HepG2 (cell line): ENCODE results near the gene CSE1L. TPM values are rescaled to one million over a fixed set of nuclear protein-coding genes. Genes with fewer than 3 reads are reported as not detected.
"Not testable (repeated sequence)": the region's sequence is repeated elsewhere in the genome, so short reads cannot be mapped to it uniquely, and the experiment has no call there.

Source experiments
- ATAC-seq: fragments of 200-7000 bp; cut with Tn5 transposase; 3 replicates; pipeline ENCODE4 v1.9.1; 2020; ENCODE audit warnings: mild to moderate bottlenecking, moderate library complexity
- BruUV-seq: library from RNA; stranded (reverse); fragments of 400-500 nt; replicated peaks from 2 replicates; lab custom pipeline; 2021; lab: Mats Ljungman, UMichigan
- CTCF ChIA-PET: fragments of 300-600 bp; formaldehyde crosslinking; extraction: SDS; loops from one replicate; lab custom pipeline; 2021; ENCODE audit warnings: low total read pairs, inconsistent platforms, low intra/inter-chr PET ratio; lab: Yijun Ruan, JAX
- POLR2A ChIA-PET: fragments of 350-600 bp; sonication (Branson Sonifier 250); formaldehyde crosslinking; loops from one replicate; lab custom pipeline; 2020; ENCODE audit warnings: antibody characterized with exemption, inconsistent platforms; lab: Yijun Ruan, JAX
- DNase-seq: peaks from one replicate; pipeline ENCODE4 v3.0.0-alpha.2; 2015; ENCODE audit warnings: low spot score
- FAIRE-seq: peaks from 3 replicates; lab custom pipeline; 2011; peaks lifted over from hg19 to GRCh38; lab: Jason Lieb, UNC
- H2AFZ ChIP-seq: one replicate; pipeline ENCODE4 v1.6.1; 2011; ENCODE audit warnings: low read length, inconsistent platforms
- H3K27ac ChIP-seq: fragments of 300-600 bp; 3 replicates; pipeline ENCODE4 v1.8.0; 2011; ENCODE audit warnings: mixed run types, mild to moderate bottlenecking, mixed read lengths, low read length, inconsistent platforms; ENCODE audit not compliant: insufficient read depth; ENCODE audit errors: extremely low read length
- H3K27me3 ChIP-seq, 2 experiments: fragments of 200-600 bp in 1 of 2; 2 replicates in 1 of 2; 3 replicates in 1 of 2; pipeline versions ENCODE4 v1.6.0 to v1.8.0; 2011; ENCODE audit warnings: low read length in 2 of 2, mild to moderate bottlenecking in 2 of 2, moderate library complexity in 2 of 2, inconsistent platforms in 1 of 2; ENCODE audit not compliant: insufficient read depth in 2 of 2, control insufficient read depth in 1 of 2
- H3K36me3 ChIP-seq, 2 experiments: fragments of 200-600 bp in 1 of 2; replicated peaks in 1 of 2; 2 replicates in 1 of 2; 3 replicates in 1 of 2; pipeline versions ENCODE4 v1.5.1 to v1.8.0; 2011; ENCODE audit warnings: low read length in 2 of 2, inconsistent platforms in 1 of 2; ENCODE audit not compliant: insufficient read depth in 2 of 2, control insufficient read depth in 1 of 2
- H3K4me1 ChIP-seq: 2 replicates; pipeline ENCODE4 v1.5.1; 2012; ENCODE audit warnings: low read length, inconsistent platforms; ENCODE audit not compliant: insufficient read depth
- H3K4me2 ChIP-seq: 2 replicates; pipeline ENCODE4 v1.6.0; 2011; ENCODE audit warnings: low read depth, low read length, inconsistent platforms
- H3K4me3 ChIP-seq, 3 experiments: fragments of 200-600 bp in 1 of 3; sonication (generic), shearing (Covaris generic) in 1 of 3; replicated peaks in 1 of 3; 2 replicates each; pipeline ENCODE4 v1.5.1; 2011 to 2016; ENCODE audit warnings: low read length in 3 of 3, inconsistent platforms in 2 of 3, low read depth in 2 of 3, mild to moderate bottlenecking in 2 of 3, control low read depth in 1 of 3, mixed read lengths in 1 of 3; ENCODE audit not compliant: insufficient read depth in 1 of 3
- H3K79me2 ChIP-seq: one replicate; pipeline ENCODE4 v1.6.1; 2011; ENCODE audit warnings: low read length, inconsistent platforms; ENCODE audit not compliant: insufficient read depth
- H3K9ac ChIP-seq: 2 replicates; pipeline ENCODE4 v1.6.0; 2011; ENCODE audit warnings: mild to moderate bottlenecking, low read depth, low read length, inconsistent platforms; ENCODE audit not compliant: insufficient read depth
- H3K9me3 ChIP-seq: 2 replicates; pipeline ENCODE4 v1.5.1; 2012; ENCODE audit warnings: mild to moderate bottlenecking, low read length
- H4K20me1 ChIP-seq: 2 replicates; pipeline ENCODE4 v1.6.0; 2011; ENCODE audit warnings: inconsistent platforms, mild to moderate bottlenecking, low read length, moderate library complexity; ENCODE audit not compliant: insufficient read depth
- AGO1 ChIP-seq: fragments of 200-400 bp; formaldehyde crosslinking; IDR thresholded peaks from 2 replicates; pipeline ENCODE4 v1.6.1; 2017; ENCODE audit warnings: mild to moderate bottlenecking, low read depth, low read length, moderate library complexity; ENCODE audit not compliant: poor library complexity, severe bottlenecking
- NONO ChIP-seq, 2 experiments: fragments of 450-650 bp in 1 of 2; sonication (generic) in 1 of 2; formaldehyde crosslinking in 1 of 2; IDR thresholded peaks in 1 of 2; conservative IDR thresholded peaks in 1 of 2; 2 replicates each; pipeline versions ENCODE4 v1.6.1 to v1.8.0; 2017 to 2022; ENCODE audit warnings: mild to moderate bottlenecking in 1 of 2, missing genetic modification reagents in 1 of 2, moderate library complexity in 1 of 2
- RBM22 ChIP-seq: fragments of 200-400 bp; formaldehyde crosslinking; optimal IDR thresholded peaks from 2 replicates; pipeline ENCODE3; 2017; ENCODE audit warnings: mild to moderate bottlenecking, low read length, moderate library complexity
- TARDBP ChIP-seq: sonication (generic); formaldehyde crosslinking; IDR thresholded peaks from 2 replicates; pipeline ENCODE4 v1.8.0; 2022; ENCODE audit warnings: mild to moderate bottlenecking, missing genetic modification reagents
- ZBTB20 ChIP-seq: sonication (generic); formaldehyde crosslinking; IDR thresholded peaks from 2 replicates; pipeline ENCODE4 v1.8.1; 2023; ENCODE audit warnings: missing genetic modification reagents, low read depth, mild to moderate bottlenecking, borderline replicate concordance
- ZNF460 ChIP-seq: sonication (generic); formaldehyde crosslinking; IDR thresholded peaks from 2 replicates; pipeline ENCODE4 v1.5.1; 2020; ENCODE audit warnings: missing genetic modification reagents, mild to moderate bottlenecking, borderline replicate concordance
- ZNF639 ChIP-seq: conservative IDR thresholded peaks from 2 replicates; pipeline ENCODE4 v1.6.1; 2018; ENCODE audit warnings: missing genetic modification reagents
- ZNF770 ChIP-seq: sonication (generic); formaldehyde crosslinking; IDR thresholded peaks from 2 replicates; pipeline ENCODE4 v1.5.0; 2020; ENCODE audit warnings: mild to moderate bottlenecking, missing genetic modification reagents
- ZNF879 ChIP-seq: sonication (generic); formaldehyde crosslinking; IDR thresholded peaks from 2 replicates; pipeline ENCODE4 v1.8.1; 2023; ENCODE audit warnings: missing genetic modification reagents
- WGBS: methylation state at CpG from one replicate; pipeline ENCODE4 v1.1.6; 2017; ENCODE audit warnings: low lambda C conversion rate; 5-methylcytosine and 5-hydroxymethylcytosine counted together
- in situ Hi-C: cut with HindIII; loops from 2 replicates; pipeline ENCODE4 v1.10.0; 2017; ENCODE audit warnings: low pct_unique_long_range_greater_than_20kb; ENCODE audit not compliant: extremely low pct_ligation_motif_present
- intact Hi-C: fragments of 100-400 bp; cut with micrococcal nuclease; formaldehyde crosslinking; loops from one replicate; pipeline ENCODE4 v1.10.0; 2022; ENCODE audit not compliant: unreplicated experiment
- polyA plus RNA-seq, 8 experiments: library from polyadenylated mRNA; depleted of rRNA in 3 of 8; stranded (reverse) in 7 of 8; unstranded in 1 of 8; fragments of >200 nt; fragmentation: Illumina TruSeq in 4 of 8; extraction: Trizol in 4 of 8; gene quantifications; 2 replicates each; pipeline versions ENCODE4 v1.2.1 to v1.2.3, GENCODE V29; 2011 to 2016; ENCODE audit warnings: low read depth in 4 of 8, missing spikeins in 1 of 8, mixed read lengths in 1 of 8; ENCODE audit not compliant: insufficient read depth in 1 of 8
- total RNA-seq, 5 experiments: library from RNA; depleted of rRNA; stranded (reverse); fragments of >200 nt; fragmentation: Illumina TruSeq; extraction: Trizol; gene quantifications; 2 replicates each; pipeline ENCODE4 v1.2.3, GENCODE V29; 2016; ENCODE audit warnings: low read depth in 1 of 5

CSE1L gene
- total and polyA plus RNA-seq, 2 of the 13 experiments (the other 11 are each of a cell fraction or from before 2014, with no cell fraction given): 56.9 to 258 TPM

- ChIA-PET CTCF (no interaction called here), POLR2A (no interaction called here)
- H4K20me1 ChIP-seq: no peaks in the 10 kb centered on the region
- 97% methylated on average over 5 of the region's 5 CpGs for WGBS
- BruUV-seq: no TSS peak
- no peaks in the 10 kb centered on the region for H3K9me3 ChIP-seq
- H3K4me2 ChIP-seq: no peak overlapping the region
- no peak for TF ChIP-seq AGO1
- TF ChIP-seq ZBTB20 (CRISPR knock-in tag): no peak
- no peak for TF ChIP-seq TARDBP (CRISPR knock-in tag)
- TF ChIP-seq ZNF460 (CRISPR knock-in tag): no peak
- no peak for TF ChIP-seq ZNF879 (CRISPR knock-in tag)
- TF ChIP-seq RBM22: peak; percentile 30
- TF ChIP-seq ZNF639 (CRISPR knock-in tag): no peak
- no peaks in the 10 kb centered on the region for H3K4me1 ChIP-seq
- H2AFZ ChIP-seq: no peak overlapping the region
- no peak overlapping the region for H3K27ac ChIP-seq
- DNase-seq (no peak), ATAC-seq (no peak), FAIRE-seq (no peak)
- no peaks in the 10 kb centered on the region for H3K27me3 ChIP-seq
- no peak overlapping the region for H3K9ac ChIP-seq
- in situ Hi-C loops: no loop called here
- peaks cover 48 to 77% of the 10 kb centered on the region in 2 experiments for H3K36me3 ChIP-seq
- intact Hi-C loops: no loop called here
- H3K4me3 ChIP-seq: no peak overlapping the region
- no peaks in the 10 kb centered on the region for H3K79me2 ChIP-seq
Observed at GRCh38 chr20:49024220-49024619, 21.9 kb upstream of the CSE1L start.

- H4K20me1 ChIP-seq: not testable (repeated sequence)
Observed at GRCh38 chr20:49028177-49028576, 17.9 kb upstream of the CSE1L start.

More at GRCh38 chr20:49028177-49028576, 17.9 kb upstream of the CSE1L start:
- H3K79me2 ChIP-seq; in situ Hi-C loops; H3K4me2 ChIP-seq; H3K4me1 ChIP-seq; H3K9me3 ChIP-seq; H3K4me3 ChIP-seq; H2AFZ ChIP-seq; FAIRE-seq; H3K27ac ChIP-seq; ATAC-seq; H3K27me3 ChIP-seq; TF ChIP-seq NONO (IDR thresholded peaks at IDR 0.05): not testable (repeated sequence)
- POLR2A ChIA-PET: interaction anchor here (1.3 kb wide), 1 partner anchor 18 kb away, joined by 7 read pairs; the partner anchor contains the start of gene CSE1L
- intact Hi-C loops: loop anchor here (2.0 kb wide), 1 partner anchor 25 kb away; no protein-coding TSS in a partner anchor
- 96% methylated on average over 2 of the region's 2 CpGs for WGBS
- H3K36me3 ChIP-seq: peaks cover 52 to 75% of the 10 kb centered on the region in 2 experiments
- 0 out of 2 replicates have a peak, but pooled peaks have one; percentile 19 for TF ChIP-seq NONO (CRISPR knock-in tag; conservative IDR thresholded peaks at IDR 0.05)
- TF ChIP-seq ZNF770 (CRISPR knock-in tag): peak; percentile 91
- TF ChIP-seq, all 625 proteins: peak for 2; not testable (repeated sequence) for 623
- H3K9ac ChIP-seq, CTCF ChIA-PET, BruUV-seq, DNase-seq: not testable (repeated sequence)
